ENCODE measurements around the gene NIT2. TPM values are rescaled to one million over a fixed set of nuclear protein-coding genes. Genes with fewer than 3 reads are reported as not detected.

Gene NIT2
- total RNA-seq, 1 donor from 2014 or later: 31.0 TPM

DNA sequence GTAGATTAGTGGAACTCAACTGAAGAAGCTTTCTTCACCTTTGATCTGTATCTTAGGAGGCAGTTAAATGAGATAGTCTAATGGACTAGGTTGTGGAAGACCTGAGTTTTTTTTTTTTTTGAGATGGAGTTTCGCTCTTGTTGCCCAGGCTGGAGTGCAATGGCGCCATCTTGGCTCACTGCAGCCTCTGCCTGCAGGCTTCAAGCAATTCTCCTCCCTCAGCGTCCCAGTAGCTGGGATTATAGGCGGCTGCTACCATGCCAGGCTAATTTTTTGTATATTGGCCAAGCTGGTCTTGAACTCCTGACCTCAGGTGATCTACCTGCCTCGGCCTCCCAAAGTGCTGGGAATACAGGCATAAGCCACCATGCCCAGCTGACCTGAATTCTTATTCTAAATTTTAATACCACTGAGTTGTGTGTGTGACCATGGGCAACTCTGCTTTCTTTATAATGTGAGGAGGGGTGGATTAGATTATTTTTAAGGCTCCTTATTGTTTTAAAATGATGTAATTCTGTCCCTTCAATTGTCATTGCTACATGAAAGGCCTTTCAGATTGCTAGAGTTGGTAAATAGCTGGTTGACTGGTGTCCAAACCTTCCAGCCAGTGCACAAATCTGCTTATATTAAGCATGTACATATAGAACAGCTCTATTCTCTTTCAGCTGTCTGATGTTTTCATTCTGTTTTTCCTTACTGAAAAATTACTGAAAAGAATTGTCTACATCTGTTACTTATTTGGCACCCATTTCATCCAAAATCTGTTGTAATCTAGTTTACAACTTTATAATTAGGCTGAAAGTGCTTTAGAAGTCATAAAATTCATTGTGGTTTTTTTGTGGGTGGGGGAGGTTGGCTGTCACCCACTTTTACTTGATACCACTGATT, 69.0 kb downstream of the NIT2 start:
- no peak for DNase-seq (ENCODE audit: low read depth)
- Histone ChIP-seq H3K36me3 (ENCODE audit: control insufficient read depth, insufficient read depth, low read length) (no peaks in the 10 kb centered on the region), H3K4me3 (ENCODE audit: low read depth, low read length) (no peak overlapping the region), H3K27me3 (ENCODE audit: control insufficient read depth, insufficient read depth, low read length) (no peaks in the 10 kb centered on the region)
- TF ChIP-seq, protein P1, sequence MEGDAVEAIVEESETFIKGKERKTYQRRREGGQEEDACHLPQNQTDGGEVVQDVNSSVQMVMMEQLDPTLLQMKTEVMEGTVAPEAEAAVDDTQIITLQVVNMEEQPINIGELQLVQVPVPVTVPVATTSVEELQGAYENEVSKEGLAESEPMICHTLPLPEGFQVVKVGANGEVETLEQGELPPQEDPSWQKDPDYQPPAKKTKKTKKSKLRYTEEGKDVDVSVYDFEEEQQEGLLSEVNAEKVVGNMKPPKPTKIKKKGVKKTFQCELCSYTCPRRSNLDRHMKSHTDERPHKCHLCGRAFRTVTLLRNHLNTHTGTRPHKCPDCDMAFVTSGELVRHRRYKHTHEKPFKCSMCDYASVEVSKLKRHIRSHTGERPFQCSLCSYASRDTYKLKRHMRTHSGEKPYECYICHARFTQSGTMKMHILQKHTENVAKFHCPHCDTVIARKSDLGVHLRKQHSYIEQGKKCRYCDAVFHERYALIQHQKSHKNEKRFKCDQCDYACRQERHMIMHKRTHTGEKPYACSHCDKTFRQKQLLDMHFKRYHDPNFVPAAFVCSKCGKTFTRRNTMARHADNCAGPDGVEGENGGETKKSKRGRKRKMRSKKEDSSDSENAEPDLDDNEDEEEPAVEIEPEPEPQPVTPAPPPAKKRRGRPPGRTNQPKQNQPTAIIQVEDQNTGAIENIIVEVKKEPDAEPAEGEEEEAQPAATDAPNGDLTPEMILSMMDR (IDR thresholded peaks at IDR 0.05; ENCODE audit: insufficient read depth, low read length, poor library complexity, severe bottlenecking): peak; percentile 3

DNA sequence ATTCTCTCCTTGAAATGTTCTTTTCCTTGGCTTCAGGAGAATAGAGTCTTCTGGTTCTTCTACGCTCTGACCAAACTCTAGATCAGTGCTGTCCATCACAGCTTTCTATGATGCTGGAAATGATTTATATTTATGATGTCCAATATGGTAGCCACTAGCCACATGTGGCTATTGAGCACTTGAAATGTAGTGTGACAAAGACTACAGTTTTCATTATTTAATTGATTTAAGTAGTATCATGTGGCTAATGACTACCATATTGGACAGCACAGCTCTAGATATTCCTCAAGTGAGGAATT, 69.6 kb downstream of the NIT2 start:
- DNase-seq (ENCODE audit: low read depth): no peak
- no peaks in the 10 kb centered on the region for H3K27me3 ChIP-seq (ENCODE audit: control insufficient read depth, insufficient read depth, low read length)
- TF ChIP-seq, protein P1 (IDR thresholded peaks at IDR 0.05; ENCODE audit: insufficient read depth, low read length, poor library complexity, severe bottlenecking): no peak
- no peaks in the 10 kb centered on the region for H3K36me3 ChIP-seq (ENCODE audit: control insufficient read depth, insufficient read depth, low read length)
- no peak overlapping the region for H3K4me3 ChIP-seq (ENCODE audit: low read depth, low read length)

DNA sequence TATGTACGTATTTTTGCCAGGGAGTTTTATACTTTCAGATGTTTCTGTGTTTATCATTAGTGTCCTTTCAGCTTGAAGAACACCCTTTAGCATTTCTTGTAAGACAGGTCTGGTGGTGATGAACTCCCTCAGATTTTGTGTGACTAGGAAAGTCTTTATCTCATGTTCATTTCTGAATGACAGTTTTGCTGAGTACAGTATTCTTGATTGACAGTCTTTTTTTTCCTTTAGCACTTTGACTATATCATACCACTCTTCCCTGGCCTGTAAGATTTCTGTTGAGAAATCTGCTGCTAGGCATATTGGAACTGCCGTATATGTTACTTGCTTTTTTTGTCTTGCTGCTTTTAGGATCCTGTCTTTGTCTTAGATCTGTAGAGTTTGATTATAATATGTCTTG, 72.6 kb downstream of the NIT2 start:
- TF ChIP-seq, protein P1 (IDR thresholded peaks at IDR 0.05; ENCODE audit: insufficient read depth, low read length, poor library complexity, severe bottlenecking): no peak
- no peak overlapping the region for H3K4me3 ChIP-seq (ENCODE audit: low read depth, low read length)

DNA sequence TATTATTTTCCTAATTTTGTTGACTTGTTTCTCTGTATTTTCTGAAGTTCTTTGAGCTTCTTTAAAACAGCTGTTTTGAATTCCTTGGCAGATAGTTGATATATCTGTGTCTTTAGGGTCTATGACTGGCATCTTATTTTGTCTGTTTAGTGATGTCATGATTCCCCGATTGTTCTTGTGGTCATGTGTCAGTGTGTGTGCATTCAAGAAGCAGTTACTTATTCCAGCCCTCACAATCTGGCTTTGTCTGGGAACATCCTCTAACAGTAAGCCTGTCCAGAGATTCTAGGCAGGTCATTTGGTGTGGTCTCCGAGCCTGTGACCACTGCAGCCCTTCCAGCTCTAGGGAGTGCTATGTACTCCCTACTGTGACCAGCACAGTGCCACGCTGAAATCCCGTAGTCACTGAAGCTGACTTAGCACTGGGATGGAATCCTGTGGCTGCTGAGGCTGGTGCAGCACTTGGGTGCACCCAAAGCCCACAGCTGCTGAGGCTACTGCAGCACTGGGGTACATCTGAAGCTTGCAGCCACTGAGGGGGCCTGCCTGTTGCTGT, 73.5 kb downstream of the NIT2 start:
- TF ChIP-seq, protein P1 (IDR thresholded peaks at IDR 0.05; ENCODE audit: insufficient read depth, low read length, poor library complexity, severe bottlenecking): no peak
- Histone ChIP-seq H3K27me3 (ENCODE audit: control insufficient read depth, insufficient read depth, low read length) (no peaks in the 10 kb centered on the region), H3K36me3 (ENCODE audit: control insufficient read depth, insufficient read depth, low read length) (no peaks in the 10 kb centered on the region), H3K4me3 (ENCODE audit: low read depth, low read length) (no peak overlapping the region)
- no peak for DNase-seq (ENCODE audit: low read depth)

More for the DNA sequence above, 72.6 kb downstream of the NIT2 start:
- Histone ChIP-seq H3K36me3 (ENCODE audit: control insufficient read depth, insufficient read depth, low read length) (no peaks in the 10 kb centered on the region), H3K27me3 (ENCODE audit: control insufficient read depth, insufficient read depth, low read length) (no peaks in the 10 kb centered on the region)
- DNase-seq (ENCODE audit: low read depth): no peak

Other genes starting within 250 kb of the NIT2 start
- 14.9 and 15.6 TPM in 2 replicates for gene FILIP1L, start 220.3 kb upstream of the NIT2 start, total RNA-seq
- gene TBC1D23, start 73.8 kb upstream of the NIT2 start, total RNA-seq: 23.6 and 38.3 TPM in 2 replicates
- gene TOMM70, start 66.3 kb downstream of the NIT2 start, total RNA-seq: 32.9 and 39.1 TPM in 2 replicates
- gene LNP1, start 66.8 kb downstream of the NIT2 start, total RNA-seq: 1.6 and 2.3 TPM in 2 replicates
- 10.2 and 10.5 TPM in 2 replicates for gene TMEM45A, start 157.9 kb downstream of the NIT2 start, total RNA-seq

Measured in kidney epithelial cell (primary cell).